HL-60 (cell line): ENCODE measurements around the gene FAT1.

Experiments
- DNase-seq, 2 experiments: peaks; one replicate each; pipeline ENCODE4 v3.0.0-alpha.2; 2010 to 2020; ENCODE audit warnings: low read depth in 1 of 2, low spot score in 1 of 2
- H3K27ac ChIP-seq: fragments of 250-450 bp; sonication (Bioruptor Pico); replicated peaks from 2 replicates; pipeline ENCODE4 v1.5.1; 2020; ENCODE audit warnings: mild to moderate bottlenecking, moderate library complexity
- H3K27me3 ChIP-seq: fragments of 250-450 bp; sonication (Bioruptor Pico); 2 replicates; pipeline ENCODE4 v1.5.1; 2021; ENCODE audit warnings: mild to moderate bottlenecking, moderate library complexity; ENCODE audit not compliant: insufficient read depth, poor library complexity, severe bottlenecking
- H3K4me3 ChIP-seq: replicated peaks from 2 replicates; pipeline ENCODE4 v1.5.1; 2011; ENCODE audit warnings: mild to moderate bottlenecking, control low read depth, low read length; ENCODE audit not compliant: insufficient read depth
- CTCF ChIP-seq: IDR thresholded peaks from one replicate; pipeline ENCODE4 v1.5.1; 2011; ENCODE audit warnings: low read length, control low read depth, inconsistent platforms; ENCODE audit not compliant: insufficient read depth
- GABPA ChIP-seq: IDR thresholded peaks from 2 replicates; pipeline ENCODE4 v1.6.1; 2012; ENCODE audit warnings: low read depth
- POLR2AphosphoS5 ChIP-seq: IDR thresholded peaks from 2 replicates; pipeline ENCODE4 v1.6.1; 2012; ENCODE audit warnings: low read depth
- REST ChIP-seq: IDR thresholded peaks from 2 replicates; pipeline ENCODE4 v1.6.1; 2012; ENCODE audit warnings: low read depth; ENCODE audit not compliant: insufficient replicate concordance
- SPI1 ChIP-seq: IDR thresholded peaks from 2 replicates; pipeline ENCODE4 v1.6.1; 2012; ENCODE audit warnings: low read depth, mild to moderate bottlenecking, borderline replicate concordance

The FAT1 gene

GRCh38 chr4:186644737-186645261, 78.9 kb downstream of the FAT1 start:
- Histone ChIP-seq H3K27ac (no peak overlapping the region), H3K4me3 (no peak overlapping the region), H3K27me3 (no peaks in the 10 kb centered on the region)
- TF ChIP-seq CTCF (no peak), POLR2AphosphoS5 (no peak), GABPA (no peak), SPI1 (no peak), REST (no peak)
- DNase-seq = peak in 1 of 2 experiments; percentile 46

GRCh38 chr4:186644311-186644638, 79.4 kb downstream of the FAT1 start:
- Histone ChIP-seq H3K27me3 (no peaks in the 10 kb centered on the region), H3K4me3 (no peak overlapping the region), H3K27ac (no peak overlapping the region)
- no peak for DNase-seq
- TF ChIP-seq POLR2AphosphoS5 (no peak), SPI1 (no peak), CTCF (no peak), GABPA (no peak), REST (no peak)

- H3K27ac ChIP-seq = no peak overlapping the region
- no peaks in the 10 kb centered on the region for H3K27me3 ChIP-seq
- TF ChIP-seq CTCF = no peak
- H3K4me3 ChIP-seq = no peak overlapping the region
- peak in 1 of 2 experiments; percentile 58 for DNase-seq
Measured at GRCh38 chr4:186643501-186644310, 80.0 kb downstream of the FAT1 start.

GRCh38 chr4:186642998-186643397, 80.7 kb downstream of the FAT1 start:
- no peak for DNase-seq
- TF ChIP-seq SPI1 = no peak
- TF ChIP-seq POLR2AphosphoS5 = no peak
- no peak for TF ChIP-seq GABPA
- TF ChIP-seq REST = no peak
- TF ChIP-seq CTCF = no peak
- Histone ChIP-seq H3K27me3 (no peaks in the 10 kb centered on the region), H3K4me3 (no peak overlapping the region), H3K27ac (no peak overlapping the region)
